Measurements from ENCODE around the gene RAPSN. TPM values are rescaled to one million over a fixed set of nuclear protein-coding genes. Genes with fewer than 3 reads are reported as not detected.

The RAPSN gene
- total RNA-seq, 1 donor from 2014 or later, result not detected

DNA sequence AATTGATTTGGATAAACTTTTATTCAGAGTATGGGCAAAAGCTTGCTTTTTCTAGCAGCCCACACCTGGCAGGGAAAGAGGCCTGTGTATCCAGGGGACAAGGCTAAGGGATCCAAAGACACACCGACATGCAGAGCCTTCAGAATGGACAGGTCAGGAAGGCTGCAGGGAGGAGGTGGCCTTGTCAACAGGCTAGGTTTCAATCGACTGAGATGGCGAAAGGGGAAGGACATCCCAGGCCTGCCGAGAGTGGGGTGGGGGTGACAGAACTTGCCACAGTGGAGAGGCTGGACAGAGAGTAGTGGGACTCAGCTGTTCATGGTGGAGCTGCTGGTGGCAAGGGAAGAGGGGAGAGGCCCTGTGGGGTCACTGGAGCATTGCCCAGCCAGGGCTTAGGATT lies 45.8 kb downstream of the RAPSN start:
- H3K27ac Mint-ChIP-seq, result peak overlapping the region; percentile 9
- H3K4me3 ChIP-seq, result no peak overlapping the region
- H3K4me1 Mint-ChIP-seq, result peaks cover 35% of the 10 kb centered on the region
- no peak for TF ChIP-seq EZH2 (IDR thresholded peaks at IDR 0.05)
- TF ChIP-seq, protein P1, sequence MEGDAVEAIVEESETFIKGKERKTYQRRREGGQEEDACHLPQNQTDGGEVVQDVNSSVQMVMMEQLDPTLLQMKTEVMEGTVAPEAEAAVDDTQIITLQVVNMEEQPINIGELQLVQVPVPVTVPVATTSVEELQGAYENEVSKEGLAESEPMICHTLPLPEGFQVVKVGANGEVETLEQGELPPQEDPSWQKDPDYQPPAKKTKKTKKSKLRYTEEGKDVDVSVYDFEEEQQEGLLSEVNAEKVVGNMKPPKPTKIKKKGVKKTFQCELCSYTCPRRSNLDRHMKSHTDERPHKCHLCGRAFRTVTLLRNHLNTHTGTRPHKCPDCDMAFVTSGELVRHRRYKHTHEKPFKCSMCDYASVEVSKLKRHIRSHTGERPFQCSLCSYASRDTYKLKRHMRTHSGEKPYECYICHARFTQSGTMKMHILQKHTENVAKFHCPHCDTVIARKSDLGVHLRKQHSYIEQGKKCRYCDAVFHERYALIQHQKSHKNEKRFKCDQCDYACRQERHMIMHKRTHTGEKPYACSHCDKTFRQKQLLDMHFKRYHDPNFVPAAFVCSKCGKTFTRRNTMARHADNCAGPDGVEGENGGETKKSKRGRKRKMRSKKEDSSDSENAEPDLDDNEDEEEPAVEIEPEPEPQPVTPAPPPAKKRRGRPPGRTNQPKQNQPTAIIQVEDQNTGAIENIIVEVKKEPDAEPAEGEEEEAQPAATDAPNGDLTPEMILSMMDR (IDR thresholded peaks at IDR 0.05), result no peak
- TF ChIP-seq EZH2phosphoT487 (IDR thresholded peaks at IDR 0.05), result no peak
- H3K4me1 ChIP-seq, result peaks cover 8% of the 10 kb centered on the region
- H3K9ac ChIP-seq, result no peak overlapping the region
- no peaks in the 10 kb centered on the region for H3K36me3 ChIP-seq
- H3K36me3 Mint-ChIP-seq, result no peaks in the 10 kb centered on the region
- H3F3A ChIP-seq (ENCODE audit: low read depth), result peaks cover 54% of the 10 kb centered on the region
- H3K27me3 Mint-ChIP-seq (ENCODE audit: insufficient read depth, low read depth), result peaks cover 24% of the 10 kb centered on the region
- H3K4me2 ChIP-seq, result no peak overlapping the region
- H3K9me3 ChIP-seq (ENCODE audit: low read depth), result no peaks in the 10 kb centered on the region
- no peak overlapping the region for H3K27ac ChIP-seq
- peak; percentile 0 for DNase-seq (ENCODE audit: low spot score)
- H3K27me3 ChIP-seq, result no peaks in the 10 kb centered on the region
- H2AFZ ChIP-seq (replicated peaks), result no peak overlapping the region
- H3K79me2 ChIP-seq (ENCODE audit: low read depth), result no peaks in the 10 kb centered on the region
- H4K20me1 ChIP-seq (ENCODE audit: low read depth), result no peaks in the 10 kb centered on the region
- no peaks in the 10 kb centered on the region for H3K9me3 Mint-ChIP-seq
- H3K4me3 Mint-ChIP-seq, result peak overlapping the region; percentile 59

- TF ChIP-seq EZH2 (IDR thresholded peaks at IDR 0.05) (no peak), EZH2phosphoT487 (IDR thresholded peaks at IDR 0.05) (no peak)
- TF ChIP-seq, protein P1 (IDR thresholded peaks at IDR 0.05), result no peak
- H3K9ac ChIP-seq, result no peak overlapping the region
- H3K4me3 Mint-ChIP-seq, result peak overlapping the region; percentile 80
- H3K27me3 ChIP-seq, result no peaks in the 10 kb centered on the region
- H3K4me1 ChIP-seq, result peaks cover 8% of the 10 kb centered on the region
- H3K27ac ChIP-seq, result no peak overlapping the region
- H3K27me3 Mint-ChIP-seq (ENCODE audit: insufficient read depth, low read depth), result peaks cover 24% of the 10 kb centered on the region
- H3K4me2 ChIP-seq, result peak overlapping the region; percentile 85
- H2AFZ ChIP-seq (replicated peaks), result peak overlapping the region; percentile 65
- H3K36me3 Mint-ChIP-seq, result no peaks in the 10 kb centered on the region
- no peaks in the 10 kb centered on the region for H4K20me1 ChIP-seq (ENCODE audit: low read depth)
- no peaks in the 10 kb centered on the region for H3K36me3 ChIP-seq
- H3K9me3 ChIP-seq (ENCODE audit: low read depth), result no peaks in the 10 kb centered on the region
- DNase-seq (ENCODE audit: low spot score), result peak; percentile 32
- peak overlapping the region; percentile 36 for H3K27ac Mint-ChIP-seq
- no peaks in the 10 kb centered on the region for H3K9me3 Mint-ChIP-seq
- peaks cover 26% of the 10 kb centered on the region for H3K4me1 Mint-ChIP-seq
- no peaks in the 10 kb centered on the region for H3K79me2 ChIP-seq (ENCODE audit: low read depth)
- peaks cover 42% of the 10 kb centered on the region for H3F3A ChIP-seq (ENCODE audit: low read depth)
- H3K4me3 ChIP-seq, result peak overlapping the region; percentile 48
Observed at GRCh38 chr11:47400768-47401279, 48.1 kb downstream of the RAPSN start.

DNA sequence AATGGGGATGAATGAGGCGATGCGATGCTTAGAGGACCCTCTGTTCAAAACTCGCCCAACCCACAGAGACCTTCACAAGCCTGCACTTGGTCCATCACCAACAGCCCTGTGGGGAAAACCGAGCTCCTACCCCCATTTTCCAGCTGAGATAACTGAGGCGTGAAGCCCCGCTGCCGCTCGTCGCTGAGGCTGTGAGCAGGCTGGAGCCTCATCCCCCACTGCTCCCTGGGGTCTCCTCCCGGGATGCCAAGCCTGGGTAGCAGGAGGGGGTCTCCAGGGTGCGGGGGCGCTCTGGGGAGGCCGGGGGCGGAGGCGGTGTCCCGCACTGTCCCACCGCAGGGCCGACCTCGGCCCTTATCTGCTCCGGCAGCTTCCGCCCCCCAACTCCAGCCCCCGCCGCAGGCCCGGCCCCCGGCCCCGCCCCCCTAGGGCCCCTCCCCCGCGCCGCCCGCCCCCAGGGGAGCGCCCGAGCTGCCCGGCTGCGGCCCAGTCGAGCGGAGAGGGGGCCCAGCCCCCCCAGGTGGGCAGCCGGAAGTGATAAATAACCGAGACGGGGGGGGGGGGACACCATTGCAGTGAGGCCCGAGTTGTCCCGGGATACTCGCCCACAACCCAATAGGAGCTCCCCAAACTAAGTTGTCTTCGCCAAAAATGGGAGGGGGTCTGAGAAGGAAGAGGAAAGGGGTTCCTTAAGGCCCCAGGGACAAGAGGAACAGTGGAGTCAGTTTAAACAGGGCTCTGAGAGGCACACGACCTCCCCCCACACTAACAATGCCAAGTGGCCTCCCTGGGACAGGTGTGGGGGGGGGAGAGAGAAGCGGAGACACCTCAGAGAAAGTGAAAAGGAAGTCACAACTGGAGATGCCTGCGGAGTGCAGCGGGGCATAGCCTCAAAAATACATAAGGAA lies 48.8 kb downstream of the RAPSN start:
- Mint-ChIP-seq H3K4me1 (peaks cover 26% of the 10 kb centered on the region), H3K27ac (peak overlapping the region; percentile 36), H3K36me3 (no peaks in the 10 kb centered on the region), H3K27me3 (ENCODE audit: insufficient read depth, low read depth) (peaks cover 24% of the 10 kb centered on the region), H3K4me3 (peak overlapping the region; percentile 80), H3K9me3 (no peaks in the 10 kb centered on the region)
- Histone ChIP-seq H3K9me3 (ENCODE audit: low read depth) (no peaks in the 10 kb centered on the region), H3K79me2 (ENCODE audit: low read depth) (no peaks in the 10 kb centered on the region), H2AFZ (replicated peaks) (peak overlapping the region; percentile 65), H3K4me1 (peaks cover 8% of the 10 kb centered on the region), H3K27me3 (no peaks in the 10 kb centered on the region), H3K4me2 (peak overlapping the region; percentile 85), H3K4me3 (peak overlapping the region; percentile 48), H3K9ac (no peak overlapping the region), H4K20me1 (ENCODE audit: low read depth) (no peaks in the 10 kb centered on the region), H3K36me3 (no peaks in the 10 kb centered on the region), H3K27ac (no peak overlapping the region), H3F3A (ENCODE audit: low read depth) (peaks cover 42% of the 10 kb centered on the region)
- TF ChIP-seq EZH2phosphoT487 (IDR thresholded peaks at IDR 0.05), result no peak
- TF ChIP-seq EZH2 (IDR thresholded peaks at IDR 0.05), result no peak
- TF ChIP-seq, protein P1 (IDR thresholded peaks at IDR 0.05), result no peak
- DNase-seq (ENCODE audit: low spot score), result peak; percentile 53

Data from neural progenitor cell (in vitro differentiated cells).